Keratinocyte (primary cell): ENCODE data around the gene SH3GLB2. TPM values are rescaled to one million over a fixed set of nuclear protein-coding genes. Genes with fewer than 3 reads are reported as not detected.

ENCODE experiments used
- DNase-seq: peaks from one replicate; pipeline ENCODE4 v3.0.0-alpha.2; 2011; ENCODE audit warnings: low read depth, missing footprints, low spot score
- FAIRE-seq: peaks from 2 replicates; lab custom pipeline; 2011; peaks lifted over from hg19 to GRCh38; lab: Jason Lieb, UNC
- H2AFZ ChIP-seq: 2 replicates; pipeline ENCODE4 v1.6.0; 2012; ENCODE audit warnings: low read length, control low read depth, inconsistent platforms; ENCODE audit not compliant: control insufficient read depth
- H3K27ac ChIP-seq: 2 replicates; pipeline ENCODE4 v1.5.1; 2011; ENCODE audit warnings: low read length; ENCODE audit not compliant: control insufficient read depth, insufficient read depth
- H3K27me3 ChIP-seq: 3 replicates; pipeline ENCODE4 v1.6.0; 2011; ENCODE audit warnings: low read length; ENCODE audit not compliant: control insufficient read depth, insufficient read depth; ENCODE audit errors: extremely low read depth
- H3K36me3 ChIP-seq, 2 experiments: 2 replicates in 1 of 2; 3 replicates in 1 of 2; pipeline ENCODE4 v1.5.1; 2011; ENCODE audit warnings: low read length in 2 of 2, mild to moderate bottlenecking in 1 of 2; ENCODE audit not compliant: control insufficient read depth in 2 of 2, insufficient read depth in 2 of 2; ENCODE audit errors: extremely low read depth in 1 of 2
- H3K4me1 ChIP-seq: 3 replicates; pipeline ENCODE4 v1.5.1; 2011; ENCODE audit warnings: low read length; ENCODE audit not compliant: control insufficient read depth, insufficient read depth; ENCODE audit errors: extremely low read depth
- H3K4me2 ChIP-seq: 3 replicates; pipeline ENCODE4 v1.6.0; 2011; ENCODE audit warnings: low read depth, low read length; ENCODE audit not compliant: control insufficient read depth, insufficient read depth; ENCODE audit errors: extremely low read depth
- H3K4me3 ChIP-seq, 3 experiments: fragments of 200-600 bp in 1 of 3; sonication (generic) in 1 of 3; 2 replicates in 2 of 3; 3 replicates in 1 of 3; pipeline ENCODE4 v1.5.1; 2011 to 2016; ENCODE audit warnings: low read length in 3 of 3, mild to moderate bottlenecking in 3 of 3, control low read depth in 2 of 3, inconsistent platforms in 1 of 3, low read depth in 1 of 3, mixed read lengths in 1 of 3, mixed run types in 1 of 3, moderate library complexity in 1 of 3; ENCODE audit not compliant: control insufficient read depth in 2 of 3, insufficient read depth in 2 of 3; ENCODE audit errors: extremely low read depth in 1 of 3
- H3K79me2 ChIP-seq: 2 replicates; pipeline ENCODE4 v1.6.0; 2012; ENCODE audit warnings: low read length; ENCODE audit not compliant: control insufficient read depth, insufficient read depth
- H3K9ac ChIP-seq: 3 replicates; pipeline ENCODE4 v1.6.0; 2011; ENCODE audit warnings: low read length; ENCODE audit not compliant: control insufficient read depth, insufficient read depth; ENCODE audit errors: extremely low read depth
- H3K9me1 ChIP-seq: 3 replicates; pipeline ENCODE4 v1.6.0; 2011; ENCODE audit warnings: low read length; ENCODE audit not compliant: control insufficient read depth, insufficient read depth; ENCODE audit errors: extremely low read depth
- H3K9me3 ChIP-seq: 2 replicates; pipeline ENCODE4 v1.5.1; 2012; ENCODE audit warnings: low read depth, low read length; ENCODE audit not compliant: control insufficient read depth
- H4K20me1 ChIP-seq: 3 replicates; pipeline ENCODE4 v1.6.0; 2011; ENCODE audit warnings: low read length; ENCODE audit not compliant: control insufficient read depth, insufficient read depth; ENCODE audit errors: extremely low read depth
- CTCF ChIP-seq, 3 experiments: IDR thresholded peaks in 1 of 3; conservative IDR thresholded peaks in 1 of 3; optimal IDR thresholded peaks in 1 of 3; 2 replicates in 2 of 3; 3 replicates in 1 of 3; pipeline versions ENCODE3 to v1.5.1; 2011; ENCODE audit warnings: low read length in 3 of 3, mild to moderate bottlenecking in 3 of 3, moderate library complexity in 2 of 3, control low read depth in 1 of 3, inconsistent platforms in 1 of 3; ENCODE audit not compliant: insufficient read depth in 2 of 3; ENCODE audit errors: extremely low read depth in 1 of 3
- EZH2 ChIP-seq: IDR thresholded peaks from one replicate; pipeline ENCODE4 v1.6.1; 2012; ENCODE audit warnings: inconsistent platforms, mild to moderate bottlenecking, low read length, moderate library complexity
- dilution Hi-C: fragments of 300-500 bp; cut with MboI; formaldehyde crosslinking; loops from one replicate; pipeline ENCODE4 v1.7.0; 2020; ENCODE audit warnings: low sequenced_read_pairs; ENCODE audit not compliant: extremely low pct_ligation_motif_present
- polyA plus RNA-seq, 5 experiments: library from polyadenylated mRNA; depleted of rRNA in 3 of 5; stranded (reverse) in 3 of 5; stranded (forward) in 1 of 5; unstranded in 1 of 5; fragments of >200 nt; gene quantifications; 1 replicate in 1 of 5; 2 replicates in 3 of 5; 3 replicates in 1 of 5; pipeline versions ENCODE4 v1.2.1 to v1.2.3, GENCODE V29; 2011 to 2012; ENCODE audit warnings: missing spikeins in 2 of 5, low read depth in 1 of 5, low replicate concordance in 1 of 5

The SH3GLB2 gene
- polyA plus RNA-seq, 1 donor (not counting 4 experiments of a cell fraction or from before 2014, with no cell fraction given), result 37.1 TPM

- peaks cover 17 to 19% of the 10 kb centered on the region in 2 experiments for H3K36me3 ChIP-seq
- H3K9ac ChIP-seq, result no peak overlapping the region
- H3K27ac ChIP-seq, result no peak overlapping the region
- H3K9me1 ChIP-seq, result no peaks in the 10 kb centered on the region
- H4K20me1 ChIP-seq, result no peaks in the 10 kb centered on the region
- no peak for TF ChIP-seq EZH2
- TF ChIP-seq CTCF (optimal IDR thresholded peaks at IDR 0.05 in 1 of 3, IDR thresholded peaks at IDR 0.05 in 1 of 3, conservative IDR thresholded peaks at IDR 0.05 in 1 of 3; ENCODE audit: extremely low read depth in 1 of 3, insufficient read depth in 2 of 3, low read length in 3 of 3), result no peak
- dilution Hi-C loops, result no loop called here
- no peaks in the 10 kb centered on the region for H3K27me3 ChIP-seq
- H3K4me2 ChIP-seq, result no peak overlapping the region
- H3K9me3 ChIP-seq, result no peaks in the 10 kb centered on the region
- FAIRE-seq (no peak), DNase-seq (no peak)
- no peaks in the 10 kb centered on the region for H3K79me2 ChIP-seq
- no peak overlapping the region for H2AFZ ChIP-seq
- no peak overlapping the region for H3K4me3 ChIP-seq
- H3K4me1 ChIP-seq, result peaks cover 3% of the 10 kb centered on the region
Measured at GRCh38 chr9:129053020-129053419, 24.9 kb upstream of the SH3GLB2 start.

- Histone ChIP-seq H3K4me1 (peaks cover 3% of the 10 kb centered on the region), H3K9me1 (no peaks in the 10 kb centered on the region), H3K27me3 (no peaks in the 10 kb centered on the region), H4K20me1 (no peaks in the 10 kb centered on the region), H3K4me3 (no peak overlapping the region), H2AFZ (no peak overlapping the region), H3K27ac (no peak overlapping the region), H3K36me3 (peaks cover 17 to 21% of the 10 kb centered on the region in 2 experiments), H3K9me3 (no peaks in the 10 kb centered on the region), H3K9ac (no peak overlapping the region), H3K79me2 (no peaks in the 10 kb centered on the region), H3K4me2 (no peak overlapping the region)
- dilution Hi-C loops, result no loop called here
- no peak for TF ChIP-seq CTCF (optimal IDR thresholded peaks at IDR 0.05 in 1 of 3, IDR thresholded peaks at IDR 0.05 in 1 of 3, conservative IDR thresholded peaks at IDR 0.05 in 1 of 3; ENCODE audit: extremely low read depth in 1 of 3, insufficient read depth in 2 of 3, low read length in 3 of 3)
- no peak for TF ChIP-seq EZH2
- DNase-seq (no peak), FAIRE-seq (no peak)
Measured at GRCh38 chr9:129052592-129052991, 24.5 kb upstream of the SH3GLB2 start.
